NOMO-1 (cell line): ENCODE measurements around the gene SPDYE16.
"Not testable (repeated sequence)": the region's sequence is repeated elsewhere in the genome, so short reads cannot be mapped to it uniquely, and the experiment has no call there.

Experiments used
- DNase-seq, 2 experiments: peaks; one replicate each; lab custom pipeline; 2025; ENCODE audit not compliant: unreplicated experiment in 2 of 2; lab: John Stamatoyannopoulos, UW

SPDYE16 gene

DNA sequence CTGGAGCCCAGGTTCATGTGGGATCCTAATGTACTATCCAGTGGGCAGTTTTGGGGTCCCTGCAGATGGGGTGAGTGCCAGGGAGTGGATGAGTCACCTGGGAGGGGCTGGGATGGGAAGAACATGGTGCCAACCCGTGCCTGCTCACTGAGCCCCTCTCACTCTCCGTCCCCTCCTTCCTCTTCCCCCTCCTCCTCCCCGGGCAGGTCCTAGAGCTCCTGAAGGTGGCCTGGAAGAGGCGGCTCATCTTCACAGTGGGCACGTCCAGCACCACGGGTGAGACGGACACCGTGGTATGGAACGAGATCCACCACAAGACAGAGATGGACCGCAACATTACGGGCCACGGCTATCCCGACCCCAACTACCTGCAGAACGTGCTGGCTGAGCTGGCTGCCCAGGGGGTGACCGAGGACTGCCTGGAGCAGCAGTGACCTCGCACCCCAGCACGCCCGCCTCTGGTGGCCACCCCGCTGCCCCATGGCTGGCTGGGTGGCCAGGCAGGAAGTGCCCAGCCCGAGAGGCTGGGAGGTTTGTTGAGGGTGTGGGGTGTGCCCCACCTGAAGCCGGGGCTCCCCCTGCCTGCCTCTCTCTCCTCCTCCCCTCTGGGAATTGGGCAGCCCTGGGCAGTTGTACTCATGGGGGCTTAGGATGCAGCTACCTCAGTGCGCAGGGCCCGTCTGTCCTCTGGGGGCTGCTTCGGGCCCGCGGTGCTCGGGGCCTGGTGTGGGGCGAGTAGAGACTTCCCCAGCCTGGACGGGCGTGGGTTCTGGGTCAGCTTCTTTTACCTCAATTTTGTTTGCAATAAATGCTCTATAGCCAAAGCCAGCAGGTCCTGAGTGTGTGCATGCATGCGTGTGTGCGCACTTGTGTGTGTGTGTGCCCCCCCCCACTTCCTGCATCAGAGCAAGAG lies 37.7 kb downstream of the SPDYE16 start:
- no peak for DNase-seq

DNA sequence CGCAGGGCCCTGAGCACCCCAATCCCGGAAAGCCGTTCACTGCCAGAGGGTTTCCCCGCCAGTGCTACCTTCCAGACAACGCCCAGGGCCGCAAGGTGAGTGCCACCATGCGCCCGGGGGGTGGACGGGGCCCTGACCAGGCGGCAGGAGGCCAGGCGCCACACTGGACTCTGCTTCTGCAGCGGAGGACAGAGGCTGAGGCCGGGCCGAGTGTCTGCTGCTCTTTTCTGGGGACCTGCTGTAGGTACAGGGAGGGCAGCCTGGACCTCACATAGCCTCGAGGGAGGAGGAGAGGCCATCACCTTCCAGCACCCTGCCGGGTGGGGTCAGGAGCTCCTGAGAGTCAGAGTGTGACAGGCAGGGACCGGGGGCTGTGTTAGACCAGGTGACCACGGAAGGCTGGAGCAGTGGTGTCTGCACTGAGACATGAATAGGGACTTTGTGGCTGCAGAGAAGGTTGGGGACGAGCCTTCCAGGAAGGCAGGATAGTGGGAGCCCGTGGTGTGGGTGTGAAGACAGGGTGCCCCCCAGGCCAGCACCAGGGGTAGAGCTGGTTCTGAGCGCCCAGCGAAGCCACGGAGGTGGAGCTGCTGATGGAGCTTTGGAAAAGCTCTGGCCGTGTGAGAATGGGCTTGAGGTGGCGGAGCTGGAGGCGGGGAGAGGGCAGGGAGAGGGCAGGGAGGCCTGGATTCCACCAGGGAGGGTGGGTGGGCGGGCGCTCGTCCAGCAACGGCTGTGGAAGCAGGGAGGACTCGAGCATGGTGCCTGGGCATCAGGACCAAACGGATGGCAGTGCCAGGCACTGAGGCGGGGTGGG lies 38.5 kb downstream of the SPDYE16 start:
- not testable (repeated sequence) for DNase-seq

GRCh38 chr7:76503244-76503643 lies 39.9 kb downstream of the SPDYE16 start:
- DNase-seq: not testable (repeated sequence)

- DNase-seq: not testable (repeated sequence)
Observed at GRCh38 chr7:76502836-76503235, 40.3 kb downstream of the SPDYE16 start.

GRCh38 chr7:76502224-76502623 lies 40.9 kb downstream of the SPDYE16 start:
- not testable (repeated sequence) for DNase-seq

DNA sequence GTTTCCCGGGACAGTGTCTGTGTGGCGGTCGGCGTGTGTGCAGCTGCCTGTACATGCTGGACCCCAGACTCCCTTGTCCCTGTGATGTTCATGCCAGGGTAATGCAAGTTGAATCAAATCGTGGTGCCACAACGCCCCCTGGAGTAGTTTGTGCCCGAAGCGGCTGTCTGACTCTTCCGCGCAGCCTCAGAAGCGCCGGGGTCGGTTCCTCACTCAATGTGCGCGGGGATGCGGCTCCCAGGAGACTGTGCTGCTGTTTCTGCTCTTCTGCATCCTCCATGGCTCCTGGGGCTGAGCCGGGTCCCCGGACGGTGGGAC lies 43.2 kb downstream of the SPDYE16 start:
- not testable (repeated sequence) for DNase-seq

- not testable (repeated sequence) for DNase-seq
Observed at GRCh38 chr7:76499201-76499923, 43.7 kb downstream of the SPDYE16 start.

GRCh38 chr7:76498583-76499200 lies 44.4 kb downstream of the SPDYE16 start:
- not testable (repeated sequence) for DNase-seq

DNA sequence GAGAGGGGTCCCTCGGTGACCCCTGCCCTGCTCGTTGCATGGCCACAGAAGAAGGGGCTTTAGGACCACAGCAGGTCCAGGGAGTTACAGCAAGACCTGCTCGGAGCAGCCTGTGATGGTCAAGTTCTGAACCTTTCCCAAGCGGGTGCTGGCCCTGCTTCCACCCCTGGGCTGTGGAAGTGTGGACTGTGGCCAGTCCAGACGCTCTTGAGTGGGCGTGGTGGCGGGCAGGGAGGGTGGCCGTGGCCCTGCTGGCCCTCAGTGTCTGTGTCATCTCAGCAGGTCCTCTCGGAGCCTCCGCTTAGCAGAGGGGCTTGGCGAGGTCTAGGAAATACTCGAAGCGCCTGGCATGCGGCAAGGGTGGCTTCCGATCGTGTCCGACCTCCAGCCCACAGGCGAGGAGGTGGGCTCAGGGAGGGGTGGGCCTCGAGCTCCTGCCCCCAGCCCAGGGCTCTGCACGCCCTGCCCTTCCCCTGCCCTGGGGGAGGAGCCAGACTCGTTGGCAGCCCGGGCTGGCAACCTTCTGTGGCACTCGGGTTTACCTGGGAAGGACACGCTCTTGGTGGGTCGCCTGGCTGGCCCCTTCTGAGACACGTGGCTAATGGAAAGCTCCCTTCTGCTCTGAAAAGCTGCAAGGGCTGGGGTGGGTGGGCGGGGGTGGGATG lies 45.0 kb downstream of the SPDYE16 start:
- DNase-seq: not testable (repeated sequence)

DNA sequence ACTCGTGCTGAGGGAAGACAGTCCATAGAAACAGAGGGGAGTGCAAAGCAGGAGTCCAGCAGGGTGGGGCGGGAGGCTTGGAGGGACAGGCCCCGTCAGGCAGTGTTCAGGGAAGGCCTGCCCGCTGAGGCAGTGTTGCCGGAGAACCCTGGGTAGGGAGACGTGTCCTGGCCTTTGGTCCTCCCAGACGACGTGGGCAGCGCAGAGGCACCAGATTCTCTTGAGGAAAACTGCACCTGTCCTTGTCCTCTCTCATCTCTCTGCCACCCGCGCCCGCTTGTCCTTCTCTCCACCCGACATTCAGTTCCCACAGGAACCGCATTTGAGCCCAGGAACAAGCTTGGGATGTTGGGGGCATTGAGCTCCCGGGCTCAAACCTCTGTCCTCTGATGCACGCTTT lies 47.4 kb downstream of the SPDYE16 start:
- not testable (repeated sequence) for DNase-seq

- DNase-seq: not testable (repeated sequence)
Observed at GRCh38 chr7:76492139-76492538, 51.0 kb downstream of the SPDYE16 start.

DNA sequence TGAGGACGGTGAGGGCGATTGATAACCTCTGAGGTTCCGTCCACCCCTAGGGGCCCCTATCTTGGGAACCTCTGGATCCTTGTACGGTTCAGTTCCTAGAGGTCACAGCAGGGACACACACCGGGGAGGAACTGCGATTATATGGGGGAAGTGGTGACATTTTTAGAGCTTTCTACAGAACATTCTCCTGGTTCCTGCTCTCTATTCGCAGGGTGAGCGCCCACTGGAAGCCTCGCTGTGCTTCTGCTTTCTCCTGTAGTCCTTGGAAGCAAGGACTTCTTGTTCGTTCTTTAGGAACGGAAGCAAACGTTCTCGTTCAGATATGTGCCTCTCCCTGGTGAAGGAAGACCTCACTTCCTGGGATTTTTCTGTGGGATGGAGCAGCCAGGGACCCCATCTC lies 55.1 kb downstream of the SPDYE16 start:
- DNase-seq: not testable (repeated sequence)

GRCh38 chr7:76486618-76487017 lies 56.5 kb downstream of the SPDYE16 start:
- not testable (repeated sequence) for DNase-seq

GRCh38 chr7:76485822-76486610 lies 57.1 kb downstream of the SPDYE16 start:
- not testable (repeated sequence) for DNase-seq

- DNase-seq: not testable (repeated sequence)
Observed at GRCh38 chr7:76484456-76484855, 58.6 kb downstream of the SPDYE16 start.

DNA sequence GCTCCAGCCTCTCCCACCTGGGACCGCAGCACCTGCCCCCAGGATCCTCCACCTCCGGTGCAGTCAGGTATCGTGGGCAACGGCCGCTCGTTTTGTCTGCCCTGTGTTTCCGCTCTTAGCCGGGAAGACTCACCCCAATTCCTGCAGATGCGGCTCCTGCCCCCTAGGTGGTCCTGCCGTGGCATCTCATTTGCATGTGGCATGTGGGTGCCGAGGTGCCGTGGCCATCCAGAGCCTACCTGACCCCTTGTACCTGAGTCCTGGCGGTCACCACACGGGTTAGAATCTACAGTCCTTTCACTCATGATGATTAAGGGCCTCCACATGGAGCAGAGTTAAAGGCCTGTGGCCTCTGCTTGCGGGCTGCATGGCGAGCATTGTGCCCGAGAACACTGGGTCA lies 60.0 kb downstream of the SPDYE16 start:
- DNase-seq: not testable (repeated sequence)

DNA sequence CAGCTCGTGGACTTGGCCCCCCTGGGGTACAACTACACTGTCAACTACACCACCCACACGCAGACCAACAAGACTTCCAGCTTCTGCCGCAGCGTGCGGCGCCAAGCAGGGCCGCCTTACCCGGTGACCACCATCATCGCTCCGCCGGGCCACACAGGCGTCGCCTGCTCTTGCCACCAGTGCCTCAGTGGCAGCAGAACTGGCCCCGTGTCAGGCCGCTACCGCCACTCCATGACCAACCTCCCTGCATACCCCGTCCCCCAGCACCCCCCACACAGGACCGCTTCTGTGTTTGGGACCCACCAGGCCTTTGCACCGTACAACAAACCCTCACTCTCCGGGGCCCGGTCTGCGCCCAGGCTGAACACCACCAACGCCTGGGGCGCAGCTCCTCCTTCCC lies 60.4 kb downstream of the SPDYE16 start:
- DNase-seq: not testable (repeated sequence)
